ENCODE data around the gene AJM1.
"Not testable (repeated sequence)": the region's sequence is repeated elsewhere in the genome, so short reads cannot be mapped to it uniquely, and the experiment has no call there.

Gene AJM1

GRCh38 chr9:136856541-136857141 lies 14.4 kb downstream of the AJM1 start:
- DNase-seq, result no peak

GRCh38 chr9:136857166-136857565 lies 14.9 kb downstream of the AJM1 start:
- no peak for DNase-seq

GRCh38 chr9:136857581-136858412 lies 15.5 kb downstream of the AJM1 start:
- no peak for DNase-seq

GRCh38 chr9:136858452-136858843 lies 16.2 kb downstream of the AJM1 start:
- DNase-seq, result no peak

GRCh38 chr9:136858844-136859757 lies 16.8 kb downstream of the AJM1 start:
- no peak for DNase-seq

- DNase-seq, result no peak
Measured at GRCh38 chr9:136860529-136860928, 18.3 kb downstream of the AJM1 start.

- no peak for DNase-seq
Measured at GRCh38 chr9:136860933-136861873, 18.9 kb downstream of the AJM1 start.

- no peak for DNase-seq
Measured at GRCh38 chr9:136861874-136862457, 19.7 kb downstream of the AJM1 start.

GRCh38 chr9:136862849-136863622 lies 20.8 kb downstream of the AJM1 start:
- no peak for DNase-seq

- no peak for DNase-seq
Measured at GRCh38 chr9:136863623-136864273, 21.5 kb downstream of the AJM1 start.

- DNase-seq, result no peak
Measured at GRCh38 chr9:136865041-136865767, 22.9 kb downstream of the AJM1 start.

GRCh38 chr9:136865768-136866103 lies 23.5 kb downstream of the AJM1 start:
- DNase-seq, result no peak

GRCh38 chr9:136866898-136867421 lies 24.7 kb downstream of the AJM1 start:
- DNase-seq, result not testable (repeated sequence)

- DNase-seq, result no peak
Measured at GRCh38 chr9:136867480-136867879, 25.2 kb downstream of the AJM1 start.

GRCh38 chr9:136867917-136868316 lies 25.6 kb downstream of the AJM1 start:
- no peak for DNase-seq

- no peak for DNase-seq
Measured at GRCh38 chr9:136868644-136869043, 26.4 kb downstream of the AJM1 start.

- DNase-seq, result not testable (repeated sequence)
Measured at GRCh38 chr9:136869611-136870010, 27.3 kb downstream of the AJM1 start.

GRCh38 chr9:136875155-136875554 lies 32.9 kb downstream of the AJM1 start:
- no peak for DNase-seq

- no peak for DNase-seq
Measured at GRCh38 chr9:136876476-136876875, 34.2 kb downstream of the AJM1 start.

GRCh38 chr9:136880651-136881050 lies 38.4 kb downstream of the AJM1 start:
- no peak for DNase-seq

All from COR-L47 (cell line).